Thyroid gland (tissue), 4 donors: ENCODE data around the gene MIEF2.

ENCODE experiments used
- POLR2A ChIP-seq, 2 donors: fragments of 450-650 bp; IDR thresholded peaks; one replicate each; pipeline ENCODE4 v1.6.1; 2017; ENCODE audit warnings: antibody characterized with exemption in 2 of 2, mild to moderate bottlenecking in 2 of 2, moderate library complexity in 1 of 2
- TF ChIP-seq, protein P1 (sequence below), 6 experiments: fragments of 200-600 bp in 3 of 6; fragments of 450-650 bp in 3 of 6; sonication (generic) in 3 of 6; IDR thresholded peaks; one replicate each; pipeline ENCODE4 v1.5.1; 2016 to 2019; ENCODE audit warnings: antibody characterized with exemption in 6 of 6, mild to moderate bottlenecking in 2 of 6, inconsistent platforms in 1 of 6, moderate library complexity in 1 of 6

DNA sequence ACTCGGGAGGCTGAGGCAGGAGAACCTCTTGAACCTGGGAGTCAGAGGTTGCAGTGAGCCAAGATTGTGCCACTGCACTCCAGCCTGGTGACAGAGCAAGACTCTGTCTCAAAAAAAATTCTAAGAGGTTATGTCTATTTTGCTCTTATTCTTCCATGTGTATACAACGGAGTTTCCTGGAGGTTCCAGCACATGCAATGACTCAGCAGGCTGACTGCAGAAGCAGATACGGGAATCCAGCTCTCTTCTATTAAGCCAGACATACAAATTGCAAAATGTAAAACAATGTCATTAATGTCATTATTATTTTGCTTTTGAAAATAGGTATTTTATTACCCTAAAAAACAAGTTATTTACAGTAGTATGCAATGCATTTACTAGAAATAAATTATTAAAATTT lies 18.4 kb downstream of the MIEF2 start:
- TF ChIP-seq, protein P1, sequence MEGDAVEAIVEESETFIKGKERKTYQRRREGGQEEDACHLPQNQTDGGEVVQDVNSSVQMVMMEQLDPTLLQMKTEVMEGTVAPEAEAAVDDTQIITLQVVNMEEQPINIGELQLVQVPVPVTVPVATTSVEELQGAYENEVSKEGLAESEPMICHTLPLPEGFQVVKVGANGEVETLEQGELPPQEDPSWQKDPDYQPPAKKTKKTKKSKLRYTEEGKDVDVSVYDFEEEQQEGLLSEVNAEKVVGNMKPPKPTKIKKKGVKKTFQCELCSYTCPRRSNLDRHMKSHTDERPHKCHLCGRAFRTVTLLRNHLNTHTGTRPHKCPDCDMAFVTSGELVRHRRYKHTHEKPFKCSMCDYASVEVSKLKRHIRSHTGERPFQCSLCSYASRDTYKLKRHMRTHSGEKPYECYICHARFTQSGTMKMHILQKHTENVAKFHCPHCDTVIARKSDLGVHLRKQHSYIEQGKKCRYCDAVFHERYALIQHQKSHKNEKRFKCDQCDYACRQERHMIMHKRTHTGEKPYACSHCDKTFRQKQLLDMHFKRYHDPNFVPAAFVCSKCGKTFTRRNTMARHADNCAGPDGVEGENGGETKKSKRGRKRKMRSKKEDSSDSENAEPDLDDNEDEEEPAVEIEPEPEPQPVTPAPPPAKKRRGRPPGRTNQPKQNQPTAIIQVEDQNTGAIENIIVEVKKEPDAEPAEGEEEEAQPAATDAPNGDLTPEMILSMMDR (IDR thresholded peaks at IDR 0.05) = no peak
- TF ChIP-seq POLR2A (IDR thresholded peaks at IDR 0.05) = no peak
